HG02884 (cell line): ENCODE data around the gene SERPINI1.

Source experiments
- ATAC-seq: cut with Tn5 transposase; IDR thresholded peaks from one replicate; pipeline ENCODE4 v1.9.1; 2021; ENCODE audit warnings: mild to moderate bottlenecking, moderate library complexity; ENCODE audit not compliant: unreplicated experiment

SERPINI1 gene

GRCh38 chr3:167735233-167736138 lies at the start of gene SERPINI1:
SERPINI1 (plus strand) TSS chr3:167735721; CDS start chr3:167789129, 53,408 bp downstream.
- ATAC-seq, result peak; percentile 50

- ATAC-seq, result peak; percentile 100
These were observed 44.2 kb upstream of the SERPINI1 start for GRCh38 chr3:167691366-167691765.

GRCh38 chr3:167694121-167694520 lies 41.4 kb upstream of the SERPINI1 start:
- ATAC-seq, result no peak

- ATAC-seq, result no peak
These were observed 35.5 kb upstream of the SERPINI1 start for GRCh38 chr3:167700046-167700445.

- no peak for ATAC-seq
These were observed 34.6 kb upstream of the SERPINI1 start for GRCh38 chr3:167700926-167701325.

- no peak for ATAC-seq
These were observed 29.7 kb upstream of the SERPINI1 start for GRCh38 chr3:167705840-167706239.

- ATAC-seq, result no peak
These were observed 25.8 kb upstream of the SERPINI1 start for GRCh38 chr3:167709690-167710089.

- ATAC-seq, result no peak
These were observed 25.0 kb upstream of the SERPINI1 start for GRCh38 chr3:167710552-167710951.

- ATAC-seq, result no peak
These were observed 24.1 kb upstream of the SERPINI1 start for GRCh38 chr3:167711439-167711838.

- ATAC-seq, result no peak
These were observed 23.1 kb upstream of the SERPINI1 start for GRCh38 chr3:167712445-167712844.

GRCh38 chr3:167714871-167715270 lies 20.6 kb upstream of the SERPINI1 start:
- no peak for ATAC-seq

- no peak for ATAC-seq
These were observed 18.6 kb upstream of the SERPINI1 start for GRCh38 chr3:167716920-167717319.

GRCh38 chr3:167718582-167718981 lies 16.9 kb upstream of the SERPINI1 start:
- no peak for ATAC-seq

GRCh38 chr3:167723025-167723512 lies 12.5 kb upstream of the SERPINI1 start:
- ATAC-seq, result no peak

GRCh38 chr3:167723872-167724271 lies 11.6 kb upstream of the SERPINI1 start:
- ATAC-seq, result no peak

GRCh38 chr3:167728176-167728575 lies 7.3 kb upstream of the SERPINI1 start:
- ATAC-seq, result no peak

GRCh38 chr3:167728632-167729323 lies 6.7 kb upstream of the SERPINI1 start:
- no peak for ATAC-seq

- ATAC-seq, result no peak
These were observed 5.9 kb upstream of the SERPINI1 start for GRCh38 chr3:167729591-167729990.

- no peak for ATAC-seq
These were observed 4.1 kb upstream of the SERPINI1 start for GRCh38 chr3:167731393-167731792.

GRCh38 chr3:167732313-167733065 lies 3.0 kb upstream of the SERPINI1 start:
- ATAC-seq, result no peak

GRCh38 chr3:167733961-167734497 lies 1.5 kb upstream of the SERPINI1 start:
- no peak for ATAC-seq
